Mesendoderm (in vitro differentiated cells): ENCODE data around the gene MGAT5.

ENCODE experiments used
- DNase-seq: peaks from one replicate; pipeline ENCODE4 v3.0.0; 2013
- H2AK5ac ChIP-seq: 2 replicates; pipeline ENCODE4 v1.6.1; 2013; ENCODE audit warnings: low read length, inconsistent platforms
- H2BK120ac ChIP-seq: 2 replicates; pipeline ENCODE4 v1.6.1; 2013; ENCODE audit warnings: low read depth, mild to moderate bottlenecking, low read length, moderate library complexity, mixed read lengths
- H2BK15ac ChIP-seq: replicated peaks from 2 replicates; pipeline ENCODE4 v1.6.1; 2013; ENCODE audit warnings: low read depth, mild to moderate bottlenecking, moderate library complexity
- H2BK5ac ChIP-seq: 2 replicates; pipeline ENCODE4 v1.6.1; 2013; ENCODE audit warnings: low read length, inconsistent platforms
- H3K18ac ChIP-seq: 2 replicates; pipeline ENCODE4 v1.6.1; 2013; ENCODE audit warnings: mild to moderate bottlenecking, low read length, mixed read lengths
- H3K23ac ChIP-seq: one replicate; pipeline ENCODE4 v1.6.1; 2013; ENCODE audit warnings: low read length
- H3K27ac ChIP-seq: 2 replicates; pipeline ENCODE4 v1.5.1; 2013; ENCODE audit warnings: low read depth, mild to moderate bottlenecking, inconsistent platforms, low read length, moderate library complexity
- H3K27me3 ChIP-seq: 2 replicates; pipeline ENCODE4 v1.6.1; 2013; ENCODE audit warnings: low read length, control low read depth, mild to moderate bottlenecking, inconsistent platforms; ENCODE audit not compliant: insufficient read depth, poor library complexity
- H3K36me3 ChIP-seq: 2 replicates; pipeline ENCODE4 v1.6.1; 2013; ENCODE audit warnings: low read length, inconsistent platforms; ENCODE audit not compliant: control insufficient read depth, insufficient read depth
- H3K4ac ChIP-seq: one replicate; pipeline ENCODE4 v1.6.1; 2013; ENCODE audit warnings: low read depth, mild to moderate bottlenecking, low read length, moderate library complexity
- H3K4me1 ChIP-seq: 2 replicates; pipeline ENCODE4 v1.6.1; 2013; ENCODE audit warnings: low read depth, low read length, inconsistent platforms; ENCODE audit not compliant: control insufficient read depth
- H3K4me2 ChIP-seq: 2 replicates; pipeline ENCODE4 v1.6.1; 2013; ENCODE audit warnings: low read length
- H3K4me3 ChIP-seq: 2 replicates; pipeline ENCODE4 v1.5.1; 2013; ENCODE audit warnings: mild to moderate bottlenecking, low read length
- H3K56ac ChIP-seq: one replicate; pipeline ENCODE4 v1.6.1; 2013; ENCODE audit warnings: low read length
- H3K79me1 ChIP-seq: 2 replicates; pipeline ENCODE4 v1.6.1; 2013; ENCODE audit warnings: low read length, inconsistent platforms
- H3K79me2 ChIP-seq: 2 replicates; pipeline ENCODE4 v1.6.1; 2013; ENCODE audit warnings: mild to moderate bottlenecking, low read length; ENCODE audit not compliant: control insufficient read depth, insufficient read depth
- H3K9ac ChIP-seq: 2 replicates; pipeline ENCODE4 v1.6.1; 2013; ENCODE audit warnings: low read length, inconsistent platforms
- H4K5ac ChIP-seq: one replicate; pipeline ENCODE4 v1.6.1; 2013; ENCODE audit warnings: low read length
- H4K8ac ChIP-seq: one replicate; pipeline ENCODE4 v1.6.1; 2013; ENCODE audit warnings: low read depth, mild to moderate bottlenecking, control low read depth, low read length, moderate library complexity
- WGBS: extraction: QIAGEN DNeasy Blood & Tissue Kit; methylation state at CpG from one replicate; pipeline ENCODE4 v1.1.7; 2013; ENCODE audit warnings: low lambda C conversion rate, missing lambda C conversion rate; ENCODE audit not compliant: insufficient coverage; ENCODE audit errors: extremely low coverage; 5-methylcytosine and 5-hydroxymethylcytosine counted together

Gene MGAT5

GRCh38 chr2:134249755-134250154 lies 4.1 kb upstream of the MGAT5 start:
- Histone ChIP-seq H3K79me1 (peaks cover 28% of the 10 kb centered on the region), H4K5ac (no peak overlapping the region), H3K56ac (no peak overlapping the region), H2BK120ac (no peak overlapping the region), H3K79me2 (peaks cover 5% of the 10 kb centered on the region), H3K4me3 (no peak overlapping the region), H3K4ac (no peak overlapping the region), H3K4me2 (no peak overlapping the region), H3K23ac (no peak overlapping the region), H3K18ac (no peak overlapping the region), H3K9ac (no peak overlapping the region), H3K27me3 (no peaks in the 10 kb centered on the region), H3K36me3 (peaks cover 1% of the 10 kb centered on the region), H3K27ac (no peak overlapping the region), H2AK5ac (no peak overlapping the region), H2BK15ac (no peak overlapping the region), H3K4me1 (peaks cover 11% of the 10 kb centered on the region), H4K8ac (no peak overlapping the region), H2BK5ac (no peak overlapping the region)
- WGBS = 100% methylated on average over 1 of the region's 2 CpGs
- DNase-seq = no peak

- Histone ChIP-seq H4K8ac (no peak overlapping the region), H4K5ac (no peak overlapping the region), H2BK15ac (no peak overlapping the region)
Observed at GRCh38 chr2:134250840-134251461, 2.9 kb upstream of the MGAT5 start.

DNA sequence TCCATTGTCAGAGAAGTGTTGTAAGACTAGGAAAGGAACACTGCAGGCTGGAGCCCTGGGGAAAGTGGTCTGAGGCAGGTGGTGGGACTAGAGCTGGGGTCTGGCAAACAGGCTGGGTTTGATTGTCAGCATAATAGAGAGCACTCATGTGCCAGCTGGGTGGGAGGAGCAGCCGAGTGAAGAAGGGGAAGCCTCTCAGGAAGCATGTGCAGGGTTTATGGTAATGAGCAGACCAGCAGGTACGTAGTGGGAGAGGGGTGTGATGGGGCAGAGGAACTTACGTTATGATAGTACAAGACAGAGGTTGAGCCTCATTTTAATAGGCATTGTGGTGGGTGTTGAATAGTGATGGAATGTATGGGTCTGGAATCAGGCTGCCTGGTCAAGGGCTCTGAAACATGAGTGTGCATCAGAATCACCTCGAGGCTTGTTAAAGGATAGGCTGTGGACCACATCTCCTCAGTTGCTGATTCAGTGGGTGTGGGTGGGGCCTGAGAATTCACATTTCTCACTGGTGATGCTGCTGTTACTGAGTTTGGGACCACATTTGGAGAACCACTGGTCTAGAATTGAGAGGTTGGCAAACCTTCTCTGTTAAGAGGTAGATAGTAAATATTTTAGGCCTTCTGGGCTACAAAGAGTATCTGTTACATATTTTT lies 1.7 kb upstream of the MGAT5 start:
- Histone ChIP-seq H3K18ac (no peak overlapping the region), H3K56ac (no peak overlapping the region), H3K4me1 (peaks cover 6% of the 10 kb centered on the region), H2BK120ac (no peak overlapping the region), H3K4me2 (no peak overlapping the region), H2BK15ac (no peak overlapping the region), H3K27me3 (no peaks in the 10 kb centered on the region), H3K79me1 (peaks cover 19% of the 10 kb centered on the region), H4K5ac (no peak overlapping the region), H3K23ac (no peak overlapping the region), H2BK5ac (no peak overlapping the region), H3K27ac (no peak overlapping the region), H4K8ac (no peak overlapping the region), H3K9ac (no peak overlapping the region), H3K79me2 (peaks cover 1% of the 10 kb centered on the region), H3K4ac (no peak overlapping the region), H3K36me3 (peaks cover 1% of the 10 kb centered on the region), H3K4me3 (no peak overlapping the region), H2AK5ac (no peak overlapping the region)
- WGBS = no CpG with 5 or more reads among the region's 4 CpGs
- no peak for DNase-seq

More at GRCh38 chr2:134250840-134251461, 2.9 kb upstream of the MGAT5 start:
- H3K4me1 ChIP-seq = peaks cover 7% of the 10 kb centered on the region
- H3K56ac ChIP-seq = no peak overlapping the region
- no peak overlapping the region for H2AK5ac ChIP-seq
- no CpG with 5 or more reads among the region's 8 CpGs for WGBS
- H2BK5ac ChIP-seq = no peak overlapping the region
- peaks cover 3% of the 10 kb centered on the region for H3K79me2 ChIP-seq
- no peak overlapping the region for H3K9ac ChIP-seq
- no peak overlapping the region for H2BK120ac ChIP-seq
- DNase-seq = no peak
- no peak overlapping the region for H3K27ac ChIP-seq
- H3K79me1 ChIP-seq = peaks cover 25% of the 10 kb centered on the region
- peaks cover 1% of the 10 kb centered on the region for H3K36me3 ChIP-seq
- no peaks in the 10 kb centered on the region for H3K27me3 ChIP-seq
- H3K4ac ChIP-seq = no peak overlapping the region
- H3K4me3 ChIP-seq = no peak overlapping the region
- H3K4me2 ChIP-seq = no peak overlapping the region
- H3K23ac ChIP-seq = no peak overlapping the region
- H3K18ac ChIP-seq = no peak overlapping the region

GRCh38 chr2:134253117-134253704 lies 661 bp upstream of the MGAT5 start:
- no peak overlapping the region for H2BK120ac ChIP-seq
- no peak overlapping the region for H3K4me3 ChIP-seq
- H2BK15ac ChIP-seq = no peak overlapping the region
- no peak overlapping the region for H3K4ac ChIP-seq
- no peak overlapping the region for H2AK5ac ChIP-seq
- no peak for DNase-seq
- H3K56ac ChIP-seq = no peak overlapping the region
- peaks cover 3% of the 10 kb centered on the region for H3K4me1 ChIP-seq
- H4K5ac ChIP-seq = no peak overlapping the region
- no peak overlapping the region for H2BK5ac ChIP-seq
- H3K79me1 ChIP-seq = peaks cover 15% of the 10 kb centered on the region
- no peak overlapping the region for H3K4me2 ChIP-seq
- H3K27ac ChIP-seq = no peak overlapping the region
- peaks cover 1% of the 10 kb centered on the region for H3K79me2 ChIP-seq
- H3K18ac ChIP-seq = no peak overlapping the region
- H3K9ac ChIP-seq = no peak overlapping the region
- peaks cover 1% of the 10 kb centered on the region for H3K36me3 ChIP-seq
- no peaks in the 10 kb centered on the region for H3K27me3 ChIP-seq
- no peak overlapping the region for H3K23ac ChIP-seq
- H4K8ac ChIP-seq = no peak overlapping the region
- no CpG with 5 or more reads among the region's 4 CpGs for WGBS

DNA sequence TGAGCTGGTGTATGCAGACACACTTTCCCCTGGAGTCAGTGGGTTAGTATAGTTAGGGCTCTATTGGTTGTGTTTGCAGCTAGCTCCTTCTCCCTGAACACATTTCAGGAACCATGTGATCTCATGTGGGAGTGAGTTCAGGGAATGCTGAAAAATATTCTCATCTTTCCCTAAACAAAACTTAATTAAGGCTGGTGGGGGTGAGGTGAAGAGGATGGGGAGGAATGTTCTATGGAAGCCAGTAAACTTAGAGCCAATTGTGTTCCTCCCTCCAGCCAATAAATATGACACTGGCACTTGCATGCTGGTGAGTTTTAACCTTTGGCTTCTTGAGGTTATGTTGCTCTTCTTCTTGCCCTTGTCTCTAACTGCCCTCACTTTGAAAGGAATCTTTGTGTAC lies 952 bp downstream of the MGAT5 start:
- H3K4me3 ChIP-seq = no peak overlapping the region
- H3K36me3 ChIP-seq = peaks cover 1% of the 10 kb centered on the region
- no peaks in the 10 kb centered on the region for H3K27me3 ChIP-seq
- no peak overlapping the region for H3K18ac ChIP-seq
- no peak overlapping the region for H4K8ac ChIP-seq
- no peak overlapping the region for H2BK15ac ChIP-seq
- H2BK5ac ChIP-seq = no peak overlapping the region
- no peak overlapping the region for H3K23ac ChIP-seq
- H3K4ac ChIP-seq = no peak overlapping the region
- no peak for DNase-seq
- H4K5ac ChIP-seq = no peak overlapping the region
- H3K4me2 ChIP-seq = no peak overlapping the region
- no peak overlapping the region for H3K56ac ChIP-seq
- no peak overlapping the region for H2BK120ac ChIP-seq
- H3K79me1 ChIP-seq = peaks cover 20% of the 10 kb centered on the region
- H3K4me1 ChIP-seq = peaks cover 4% of the 10 kb centered on the region
- H3K9ac ChIP-seq = no peak overlapping the region
- no peak overlapping the region for H3K27ac ChIP-seq
- no peak overlapping the region for H2AK5ac ChIP-seq
- no peaks in the 10 kb centered on the region for H3K79me2 ChIP-seq
